ENCODE measurements around the gene OTOS. TPM values are rescaled to one million over a fixed set of nuclear protein-coding genes. Genes with fewer than 3 reads are reported as not detected.

The OTOS gene
- not detected in 2 replicates for polyA plus RNA-seq (2011; rRNA removed)
- not detected in 2 replicates for polyA minus RNA-seq (2011; rRNA and poly(A)+ RNA removed)

GRCh38 chr2:240140511-240140910, at the start of gene OTOS:
Gene OTOS (minus strand): TSS chr2:240140658. CDS start chr2:240140326, 332 bp downstream.
- Histone ChIP-seq H3K27me3 (ENCODE audit: control insufficient read depth, insufficient read depth, low read length) (peaks cover 20% of the 10 kb centered on the region), H3K4me3 (ENCODE audit: low read depth, low read length) (no peak within 1 kb of the TSS), H3K27ac (ENCODE audit: low read depth, low read length) (no peak within 1 kb of the TSS), H3K9me3 (ENCODE audit: control insufficient read depth, insufficient read depth, low read length) (no peaks in the 10 kb centered on the region; the same call in 1 of the 2 replicates)
- DNase-seq (ENCODE audit: low read depth, low spot score) = no peak
- TF ChIP-seq CTCF (IDR thresholded peaks at IDR 0.05; ENCODE audit: low read depth, low read length) = no peak
- POLR2A ChIA-PET = no interaction called here
- CTCF ChIA-PET = interaction anchor here (1.3 to 8.8 kb wide), 2 partner anchors 10 to 79 kb away, joined by 5 to 239 read pairs; no protein-coding TSS in a partner anchor

- H3K27ac ChIP-seq (ENCODE audit: low read depth, low read length) = no peak overlapping the region
- H3K27me3 ChIP-seq (ENCODE audit: control insufficient read depth, insufficient read depth, low read length) = peaks cover 30% of the 10 kb centered on the region
- ChIA-PET POLR2A (no interaction called here), CTCF (interaction anchor here (1.3 kb wide), 1 partner anchor 46 kb away, joined by 3 read pairs; no protein-coding TSS in a partner anchor)
- no peak for DNase-seq (ENCODE audit: low read depth, low spot score)
- H3K4me3 ChIP-seq (ENCODE audit: low read depth, low read length) = no peak overlapping the region
- TF ChIP-seq CTCF (IDR thresholded peaks at IDR 0.05; ENCODE audit: low read depth, low read length) = no peak
- H3K9me3 ChIP-seq (ENCODE audit: control insufficient read depth, insufficient read depth, low read length) = peaks cover 5% of the 10 kb centered on the region
Observed at GRCh38 chr2:240189686-240190085, 49.2 kb upstream of the OTOS start.

- no peak for DNase-seq (ENCODE audit: low read depth, low spot score)
- CTCF ChIA-PET = interaction anchor here (1.3 kb wide), 1 partner anchor 44 kb away, joined by 3 read pairs; no protein-coding TSS in a partner anchor
- no peak for TF ChIP-seq CTCF (IDR thresholded peaks at IDR 0.05; ENCODE audit: low read depth, low read length)
- POLR2A ChIA-PET = interaction anchor here (0.6 kb wide), 1 partner anchor 598 kb away, joined by 4 read pairs; no protein-coding TSS in a partner anchor
- Histone ChIP-seq H3K27ac (ENCODE audit: low read depth, low read length) (no peak overlapping the region), H3K9me3 (ENCODE audit: control insufficient read depth, insufficient read depth, low read length) (peaks cover 5% of the 10 kb centered on the region), H3K4me3 (ENCODE audit: low read depth, low read length) (no peak overlapping the region), H3K27me3 (ENCODE audit: control insufficient read depth, insufficient read depth, low read length) (peaks cover 40% of the 10 kb centered on the region)
Observed at GRCh38 chr2:240187989-240188590, 47.6 kb upstream of the OTOS start.

GRCh38 chr2:240186191-240186725, 45.8 kb upstream of the OTOS start:
- ChIA-PET POLR2A (interaction anchor here (0.6 kb wide), 1 partner anchor 356 kb away, joined by 3 read pairs; no protein-coding TSS in a partner anchor), CTCF (no interaction called here)
- Histone ChIP-seq H3K27ac (ENCODE audit: low read depth, low read length) (no peak overlapping the region), H3K4me3 (ENCODE audit: low read depth, low read length) (no peak overlapping the region), H3K9me3 (ENCODE audit: control insufficient read depth, insufficient read depth, low read length) (peaks cover 5% of the 10 kb centered on the region), H3K27me3 (ENCODE audit: control insufficient read depth, insufficient read depth, low read length) (peaks cover 39% of the 10 kb centered on the region)
- no peak for DNase-seq (ENCODE audit: low read depth, low spot score)
- no peak for TF ChIP-seq CTCF (IDR thresholded peaks at IDR 0.05; ENCODE audit: low read depth, low read length)

- CTCF ChIA-PET = no interaction called here
- no peak for TF ChIP-seq CTCF (IDR thresholded peaks at IDR 0.05; ENCODE audit: low read depth, low read length)
- H3K4me3 ChIP-seq (ENCODE audit: low read depth, low read length) = no peak overlapping the region
- H3K27me3 ChIP-seq (ENCODE audit: control insufficient read depth, insufficient read depth, low read length) = peaks cover 41% of the 10 kb centered on the region
- no peak for DNase-seq (ENCODE audit: low read depth, low spot score)
- peaks cover 5% of the 10 kb centered on the region for H3K9me3 ChIP-seq (ENCODE audit: control insufficient read depth, insufficient read depth, low read length)
- H3K27ac ChIP-seq (ENCODE audit: low read depth, low read length) = no peak overlapping the region
- POLR2A ChIA-PET = interaction anchor here (0.5 kb wide), 1 partner anchor 318 kb away, joined by 3 read pairs; no protein-coding TSS in a partner anchor
Observed at GRCh38 chr2:240184656-240185055, 44.2 kb upstream of the OTOS start.

Data from AG04450 (cell line).